Measurements from ENCODE around the gene ASXL1.

Gene ASXL1

DNA sequence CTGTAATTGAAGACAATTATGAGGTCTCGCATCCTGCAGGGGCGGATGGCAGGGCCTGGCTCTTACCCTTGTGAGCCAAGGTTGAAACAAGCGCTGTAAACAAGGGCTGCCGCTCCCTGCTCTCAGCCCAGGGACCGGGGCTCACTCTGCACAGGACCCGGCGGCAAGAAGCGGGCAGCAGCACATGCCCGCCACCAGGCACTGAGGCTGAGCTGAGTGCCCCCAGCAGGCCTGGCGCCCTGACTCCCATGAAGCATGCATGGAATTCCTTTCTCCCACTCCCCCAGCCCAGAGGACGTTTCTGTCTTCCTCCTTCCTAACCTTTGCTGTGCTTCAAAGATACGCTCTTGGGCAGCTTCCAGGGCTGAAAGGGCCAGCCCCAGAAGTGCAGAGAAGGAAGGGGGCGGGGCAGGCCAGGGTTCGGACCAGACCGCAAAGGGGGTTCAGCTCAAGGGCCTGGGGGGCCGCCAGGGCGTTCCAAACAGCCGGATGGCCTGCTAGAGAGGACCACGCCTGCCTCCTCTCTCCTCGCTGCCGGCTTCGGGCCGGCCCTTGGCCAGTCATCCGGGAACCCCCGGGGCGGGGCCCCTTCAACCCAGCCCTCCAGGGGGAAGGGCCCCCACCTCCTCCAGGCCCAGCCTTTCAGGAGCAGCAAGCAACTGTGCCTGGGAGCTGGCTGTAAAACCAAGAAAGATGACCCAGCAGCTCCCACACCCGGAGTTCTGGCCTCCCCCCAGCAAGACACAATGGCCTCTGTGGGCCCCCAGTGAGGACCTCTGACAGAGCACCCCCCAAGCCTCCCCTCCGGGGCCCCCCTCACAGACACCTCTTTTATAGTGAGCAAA lies 117.1 kb downstream of the ASXL1 start:
- DNase-seq (ENCODE audit: low spot score), result peak; percentile 99

DNA sequence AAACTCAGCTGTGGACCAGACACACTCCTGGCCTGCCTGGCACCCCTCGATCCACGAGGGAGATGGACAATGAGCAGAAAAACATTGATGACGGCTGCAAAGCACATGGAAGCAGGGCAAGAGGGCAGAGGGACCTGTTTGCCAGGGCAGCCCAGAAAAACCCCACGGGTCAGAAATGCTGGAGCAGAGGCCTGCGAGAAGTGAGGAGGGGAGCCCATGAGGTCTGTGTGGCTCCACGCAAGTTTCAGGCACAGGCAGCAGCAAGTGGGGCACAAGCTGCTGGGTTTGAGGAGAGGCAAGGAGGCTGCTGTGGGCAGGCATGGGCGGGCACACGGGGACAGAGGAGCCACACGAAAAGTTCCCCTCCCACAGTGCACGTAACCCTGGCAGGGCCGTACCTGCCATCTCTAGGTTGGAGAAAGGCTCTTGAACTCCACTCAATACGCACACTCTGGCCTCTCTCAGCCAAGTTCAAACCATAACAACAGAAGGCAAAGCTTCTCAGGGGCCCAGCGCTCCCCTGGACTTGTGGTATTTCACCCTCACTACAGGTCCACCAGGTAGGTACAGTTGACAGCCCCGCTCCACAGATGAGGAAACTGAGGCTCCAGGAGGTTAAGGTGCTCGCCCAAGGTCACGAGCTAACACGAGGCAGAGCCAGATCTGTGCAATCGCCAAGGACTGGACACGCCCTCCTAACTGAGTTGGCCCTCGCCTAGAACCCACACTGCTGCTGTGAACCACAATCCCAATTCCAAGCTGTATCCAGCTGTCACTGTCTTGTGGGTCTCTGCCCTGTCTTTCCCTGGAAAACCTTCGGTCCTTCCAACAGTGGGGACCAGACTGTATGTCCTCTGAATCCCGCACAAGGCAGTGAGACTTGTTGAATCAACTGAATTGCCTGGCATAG lies 118.8 kb downstream of the ASXL1 start:
- CTCF ChIA-PET, result interaction anchor here (0.6 to 4.1 kb wide), 3 partner anchors 8 to 294 kb away, joined by 3 to 22 read pairs (median 4); no protein-coding TSS in a partner anchor
- POLR2A ChIA-PET (ENCODE audit: low non-redundant PET), result no interaction called here
- no peak for DNase-seq (ENCODE audit: low spot score)
- TF ChIP-seq, protein P1, sequence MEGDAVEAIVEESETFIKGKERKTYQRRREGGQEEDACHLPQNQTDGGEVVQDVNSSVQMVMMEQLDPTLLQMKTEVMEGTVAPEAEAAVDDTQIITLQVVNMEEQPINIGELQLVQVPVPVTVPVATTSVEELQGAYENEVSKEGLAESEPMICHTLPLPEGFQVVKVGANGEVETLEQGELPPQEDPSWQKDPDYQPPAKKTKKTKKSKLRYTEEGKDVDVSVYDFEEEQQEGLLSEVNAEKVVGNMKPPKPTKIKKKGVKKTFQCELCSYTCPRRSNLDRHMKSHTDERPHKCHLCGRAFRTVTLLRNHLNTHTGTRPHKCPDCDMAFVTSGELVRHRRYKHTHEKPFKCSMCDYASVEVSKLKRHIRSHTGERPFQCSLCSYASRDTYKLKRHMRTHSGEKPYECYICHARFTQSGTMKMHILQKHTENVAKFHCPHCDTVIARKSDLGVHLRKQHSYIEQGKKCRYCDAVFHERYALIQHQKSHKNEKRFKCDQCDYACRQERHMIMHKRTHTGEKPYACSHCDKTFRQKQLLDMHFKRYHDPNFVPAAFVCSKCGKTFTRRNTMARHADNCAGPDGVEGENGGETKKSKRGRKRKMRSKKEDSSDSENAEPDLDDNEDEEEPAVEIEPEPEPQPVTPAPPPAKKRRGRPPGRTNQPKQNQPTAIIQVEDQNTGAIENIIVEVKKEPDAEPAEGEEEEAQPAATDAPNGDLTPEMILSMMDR (conservative IDR thresholded peaks at IDR 0.05; ENCODE audit: low read depth), result no peak
- peak overlapping the region; percentile 93 for H3K27ac ChIP-seq

More for the DNA sequence above, 117.1 kb downstream of the ASXL1 start:
- peak overlapping the region; percentile 93 for H3K27ac ChIP-seq
- CTCF ChIA-PET, result interaction anchor here (0.7 to 4.1 kb wide), 3 partner anchors 10 to 138 kb away, joined by 3 to 22 read pairs (median 4); no protein-coding TSS in a partner anchor
- POLR2A ChIA-PET (ENCODE audit: low non-redundant PET), result interaction anchor here (0.6 kb wide), 1 partner anchor 251 kb away, joined by 3 read pairs; no protein-coding TSS in a partner anchor
- TF ChIP-seq, protein P1 (conservative IDR thresholded peaks at IDR 0.05; ENCODE audit: low read depth), result no peak

DNA sequence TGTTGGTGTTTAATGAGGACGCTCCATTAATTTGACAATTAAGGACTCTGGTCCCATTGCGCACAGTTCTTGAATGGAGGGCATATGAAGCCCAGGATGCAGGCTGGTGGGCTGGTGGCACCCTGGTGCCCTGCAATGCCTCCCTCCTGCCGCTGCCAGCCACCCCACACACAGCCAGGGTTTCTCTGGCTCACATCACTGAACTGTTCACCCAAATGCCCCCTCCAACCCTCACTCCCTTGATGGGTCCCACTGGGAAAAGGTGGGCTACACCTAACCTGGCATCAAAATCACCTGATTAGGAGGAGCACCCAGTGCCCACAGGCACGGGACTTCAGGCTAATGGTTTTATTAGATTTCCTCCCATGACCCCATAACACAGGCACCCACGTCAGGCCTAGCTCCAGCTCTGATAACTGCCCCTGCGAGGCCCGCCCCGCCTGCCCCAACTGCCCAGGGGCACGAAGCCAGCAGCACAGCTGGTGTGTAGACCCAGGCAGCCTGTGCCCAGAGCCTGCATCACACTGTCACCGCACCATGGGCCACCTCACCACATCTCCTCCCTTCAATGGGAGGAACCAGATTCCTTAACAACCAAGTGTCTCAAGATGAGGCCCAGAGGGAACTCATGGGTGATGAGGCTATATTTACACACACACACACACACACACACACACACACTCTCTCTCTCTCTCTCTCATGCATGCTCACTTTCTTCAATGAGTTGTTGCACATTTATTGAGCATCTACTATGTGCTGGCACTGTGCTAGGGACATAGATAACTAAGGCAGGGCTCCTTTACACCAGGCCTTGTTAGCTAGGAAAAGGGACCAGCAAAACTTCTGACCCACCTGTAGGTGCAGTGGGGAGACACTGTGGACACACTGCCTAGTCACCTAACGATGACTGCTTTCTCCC lies 119.7 kb downstream of the ASXL1 start:
- DNase-seq (ENCODE audit: low spot score), result no peak
- ChIA-PET POLR2A (ENCODE audit: low non-redundant PET) (no interaction called here), CTCF (interaction anchor here (0.6 kb wide), 1 partner anchor 293 kb away, joined by 4 read pairs; no protein-coding TSS in a partner anchor)
- H3K27ac ChIP-seq, result peak overlapping the region; percentile 93
- TF ChIP-seq, protein P1 (conservative IDR thresholded peaks at IDR 0.05; ENCODE audit: low read depth), result no peak

DNA sequence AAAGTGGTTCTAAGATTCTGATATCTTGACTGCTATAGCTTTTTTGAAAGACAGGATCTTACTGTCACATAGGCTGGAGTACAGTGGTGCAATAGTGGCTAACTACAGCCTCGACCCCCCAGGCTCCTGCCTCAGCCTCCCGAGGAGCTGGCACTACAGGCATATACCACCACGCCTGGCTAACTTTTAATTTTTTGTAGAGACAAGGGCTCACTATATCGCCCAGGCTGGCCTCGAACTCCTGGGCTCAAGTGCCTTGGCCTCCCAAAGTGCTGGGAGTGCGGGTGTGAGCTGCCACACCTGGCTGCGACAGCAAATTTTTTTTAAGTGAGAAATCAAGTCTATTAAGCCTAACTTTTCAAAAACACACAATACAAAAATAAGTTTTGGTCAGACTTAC lies 120.4 kb downstream of the ASXL1 start:
- no peak for DNase-seq (ENCODE audit: low spot score)
- peak overlapping the region; percentile 11 for H3K27ac ChIP-seq
- CTCF ChIA-PET, result no interaction called here
- TF ChIP-seq, protein P1 (conservative IDR thresholded peaks at IDR 0.05; ENCODE audit: low read depth), result no peak
- POLR2A ChIA-PET (ENCODE audit: low non-redundant PET), result no interaction called here

- peak overlapping the region; percentile 11 for H3K27ac ChIP-seq
- ChIA-PET POLR2A (ENCODE audit: low non-redundant PET) (no interaction called here), CTCF (no interaction called here)
- DNase-seq (ENCODE audit: low spot score), result no peak
- TF ChIP-seq, protein P1 (conservative IDR thresholded peaks at IDR 0.05; ENCODE audit: low read depth), result no peak
These were observed 120.9 kb downstream of the ASXL1 start for GRCh38 chr20:32479012-32479411.
